ENCODE data around the gene TC2N. TPM values are rescaled to one million over a fixed set of nuclear protein-coding genes. Genes with fewer than 3 reads are reported as not detected.

Gene TC2N
- total and polyA plus RNA-seq, 2 of the 4 experiments (the other 2 are of a cell fraction): 0.03 to 0.18 TPM

DNA sequence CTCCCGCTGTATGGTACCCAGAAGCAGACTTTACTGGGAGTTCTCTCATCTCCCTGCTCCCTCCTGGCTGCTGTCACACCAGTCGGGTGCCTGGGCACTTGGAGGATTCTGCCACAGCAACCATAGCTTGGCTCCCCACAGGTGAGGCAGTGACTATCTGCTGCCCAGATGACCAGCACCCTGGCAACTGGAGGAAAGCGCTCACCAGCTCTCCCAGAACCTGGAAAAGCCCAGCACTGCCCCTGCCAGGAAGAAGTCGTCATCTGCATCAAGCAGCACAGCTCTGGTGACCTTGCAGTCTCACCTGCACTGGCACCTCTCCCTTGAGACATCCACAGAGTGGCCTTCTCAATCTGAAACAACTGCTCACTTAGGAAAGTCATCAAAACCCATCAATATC, 31.9 kb upstream of the TC2N start:
- Histone ChIP-seq H4K91ac (ENCODE audit: insufficient read depth, low read depth, low read length) (no peak overlapping the region), H4K5ac (ENCODE audit: low read depth, low read length) (no peak overlapping the region), H3K4me1 (ENCODE audit: control insufficient read depth, insufficient read depth, low read length) (peaks cover 6% of the 10 kb centered on the region; the same call in 1 of the 2 replicates), H2AK5ac (ENCODE audit: low read depth, low read length) (no peak overlapping the region), H2BK120ac (ENCODE audit: low read depth, low read length) (no peak overlapping the region), H3K18ac (ENCODE audit: low read depth, low read length) (no peak overlapping the region), H3K23ac (ENCODE audit: low read depth, low read length) (no peak overlapping the region), H3K4me3 (ENCODE audit: insufficient read depth, low read depth, low read length) (no peak overlapping the region), H2AFZ (replicated peaks; ENCODE audit: low read length, poor library complexity) (no peak overlapping the region), H2BK20ac (ENCODE audit: low read depth, low read length) (no peak overlapping the region), H3K9me1 (ENCODE audit: insufficient read depth, low read length) (peaks cover 32% of the 10 kb centered on the region), H3K4ac (ENCODE audit: low read depth, low read length) (no peak overlapping the region), H3K4me2 (ENCODE audit: low read depth, low read length) (no peak overlapping the region), H3K27ac (ENCODE audit: insufficient read depth, low read length) (no peak overlapping the region), H4K20me1 (ENCODE audit: insufficient read depth, low read length) (peaks cover 51% of the 10 kb centered on the region), H3K56ac (ENCODE audit: extremely low read depth, insufficient read depth, low read length) (no peak overlapping the region), H3K14ac (replicated peaks; ENCODE audit: low read depth, low read length) (no peak overlapping the region), H3K9me3 (ENCODE audit: control insufficient read depth, insufficient read depth, low read length) (no peaks in the 10 kb centered on the region), H3K36me3 (ENCODE audit: control insufficient read depth, insufficient read depth, low read length) (peaks cover 2% of the 10 kb centered on the region; the same call in 1 of the 2 replicates), H3K79me1 (ENCODE audit: low read depth in 1 of 2, low read length in 2 of 2) (peaks cover 11 to 41% of the 10 kb centered on the region in 2 experiments), H2BK5ac (ENCODE audit: low read depth, low read length, poor library complexity, severe bottlenecking) (no peak overlapping the region), H3K9ac (ENCODE audit: low read depth, low read length) (no peak overlapping the region), H4K8ac (ENCODE audit: low read depth in 2 of 2, low read length in 2 of 2) (no peak overlapping the region), H2AK9ac (replicated peaks; ENCODE audit: low read depth, low read length, poor library complexity) (peak overlapping the region; percentile 49), H3K27me3 (ENCODE audit: control insufficient read depth, insufficient read depth, low read length) (no peaks in the 10 kb centered on the region), H2BK15ac (ENCODE audit: low read depth, low read length) (no peak overlapping the region)
- POLR2A ChIA-PET (ENCODE audit: unreplicated experiment): no interaction called here
- DNase-seq (no peak), ATAC-seq (ENCODE audit: low read depth) (no peak)
- in situ Hi-C loops (cut with MboI; ENCODE audit: low sequenced_read_pairs) (no loop called here), intact Hi-C loops (cut with micrococcal nuclease) (no loop called here), dilution Hi-C loops (cut with HindIII; ENCODE audit: low sequenced_read_pairs, unreplicated experiment) (no loop called here)
- BruUV-seq (replicated peaks): no TSS peak
- WGBS, 2 experiments (ENCODE audit: extremely low coverage in 2 of 2, insufficient read length in 1 of 2): no CpG with 5 or more reads among the region's 4 CpGs
- CTCF ChIA-PET: no interaction called here
- no peak for TF ChIP-seq CTCF (conservative IDR thresholded peaks at IDR 0.05; ENCODE audit: low read depth, low read length)
- TF ChIP-seq RAD21 (IDR thresholded peaks at IDR 0.05; ENCODE audit: low read length): no peak
- TF ChIP-seq MAZ (IDR thresholded peaks at IDR 0.05; ENCODE audit: borderline replicate concordance, low read depth, low read length): no peak
- TF ChIP-seq MXI1 (IDR thresholded peaks at IDR 0.05; ENCODE audit: borderline replicate concordance, low read depth, low read length): no peak
- no peak for TF ChIP-seq NFE2L2 (IDR thresholded peaks at IDR 0.05; ENCODE audit: low read depth, low read length)
- no peak for TF ChIP-seq ELK1 (IDR thresholded peaks at IDR 0.05; ENCODE audit: borderline replicate concordance, low read depth, low read length)
- TF ChIP-seq MAFK (IDR thresholded peaks at IDR 0.05; ENCODE audit: low read depth, low read length): no peak
- TF ChIP-seq CEBPB (IDR thresholded peaks at IDR 0.05; ENCODE audit: low read depth, low read length): no peak
- no peak for TF ChIP-seq FOS (IDR thresholded peaks at IDR 0.05; ENCODE audit: low read depth, low read length)
- no peak for TF ChIP-seq RFX5 (IDR thresholded peaks at IDR 0.05; ENCODE audit: low read depth, low read length)
- no peak for TF ChIP-seq POLR2A (IDR thresholded peaks at IDR 0.05; ENCODE audit: low read depth, low read length)
- no peak for TF ChIP-seq BHLHE40 (IDR thresholded peaks at IDR 0.05; ENCODE audit: low read depth, low read length)
- TF ChIP-seq USF2 (IDR thresholded peaks at IDR 0.05; ENCODE audit: low read depth, low read length): no peak
- no peak for TF ChIP-seq SMC3 (IDR thresholded peaks at IDR 0.05; ENCODE audit: low read depth, low read length)
- no peak for TF ChIP-seq CHD1 (IDR thresholded peaks at IDR 0.05; ENCODE audit: low read depth, low read length)
- TF ChIP-seq RCOR1 (IDR thresholded peaks at IDR 0.05; ENCODE audit: insufficient replicate concordance, low read length): no peak
